H9 (cell line): ENCODE results near the gene NOXRED1. TPM values are rescaled to one million over a fixed set of nuclear protein-coding genes. Genes with fewer than 3 reads are reported as not detected.

Experiments
- DNase-seq: peaks from one replicate; pipeline ENCODE4 v3.0.0-alpha.2; 2017
- H2AFZ ChIP-seq: one replicate; pipeline ENCODE4 v1.6.1; 2013; ENCODE audit warnings: mild to moderate bottlenecking, low read length, control low read depth, moderate library complexity
- H2AK5ac ChIP-seq: 2 replicates; pipeline ENCODE4 v1.6.1; 2013; ENCODE audit warnings: low read length, control low read depth, mixed read lengths; ENCODE audit not compliant: insufficient read length
- H2BK120ac ChIP-seq: one replicate; pipeline ENCODE4 v1.6.1; 2013; ENCODE audit warnings: low read depth, mild to moderate bottlenecking, low read length, control low read depth, inconsistent platforms; ENCODE audit not compliant: poor library complexity, severe bottlenecking
- H2BK12ac ChIP-seq: 2 replicates; pipeline ENCODE4 v1.6.1; 2013; ENCODE audit warnings: low read length, control low read depth, mixed read lengths, low read depth; ENCODE audit not compliant: insufficient read length
- H2BK15ac ChIP-seq: 2 replicates; pipeline ENCODE4 v1.6.1; 2013; ENCODE audit warnings: low read depth, low read length, control low read depth
- H2BK20ac ChIP-seq: one replicate; pipeline ENCODE4 v1.6.1; 2013; ENCODE audit warnings: low read depth, mild to moderate bottlenecking, low read length, control low read depth, inconsistent platforms; ENCODE audit not compliant: poor library complexity, severe bottlenecking
- H2BK5ac ChIP-seq: 2 replicates; pipeline ENCODE4 v1.6.1; 2013; ENCODE audit warnings: low read length, control low read depth, mixed read lengths; ENCODE audit not compliant: insufficient read length
- H3K14ac ChIP-seq: 2 replicates; pipeline ENCODE4 v1.6.1; 2013; ENCODE audit warnings: low read length, control low read depth; ENCODE audit not compliant: insufficient read depth
- H3K18ac ChIP-seq: 2 replicates; pipeline ENCODE4 v1.6.1; 2013; ENCODE audit warnings: low read depth, mild to moderate bottlenecking, mixed read lengths, low read length, control low read depth; ENCODE audit not compliant: insufficient read length
- H3K23ac ChIP-seq: 2 replicates; pipeline ENCODE4 v1.6.1; 2013; ENCODE audit warnings: low read length, control low read depth, mixed read lengths, low read depth; ENCODE audit not compliant: insufficient read length
- H3K23me2 ChIP-seq: 2 replicates; pipeline ENCODE4 v1.6.1; 2013; ENCODE audit warnings: low read depth, mild to moderate bottlenecking, mixed read lengths, low read length, control low read depth; ENCODE audit not compliant: insufficient read length, poor library complexity, severe bottlenecking
- H3K27ac ChIP-seq: 2 replicates; pipeline ENCODE4 v1.5.1; 2013; ENCODE audit warnings: low read length, control low read depth, mixed read lengths, low read depth; ENCODE audit not compliant: insufficient read length
- H3K27me3 ChIP-seq: 2 replicates; pipeline ENCODE4 v1.6.1; 2013; ENCODE audit warnings: low read length, control low read depth, inconsistent platforms; ENCODE audit not compliant: insufficient read depth
- H3K4ac ChIP-seq: 2 replicates; pipeline ENCODE4 v1.6.1; 2013; ENCODE audit warnings: low read depth, mild to moderate bottlenecking, control low read depth, inconsistent platforms, low read length, moderate library complexity
- H3K4me1 ChIP-seq: 2 replicates; pipeline ENCODE4 v1.6.1; 2013; ENCODE audit warnings: low read length, control low read depth, inconsistent platforms; ENCODE audit not compliant: insufficient read depth
- H3K4me2 ChIP-seq: 2 replicates; pipeline ENCODE4 v1.6.1; 2013; ENCODE audit warnings: low read length, control low read depth, mixed read lengths; ENCODE audit not compliant: insufficient read length, insufficient read depth
- H3K56ac ChIP-seq: 2 replicates; pipeline ENCODE4 v1.6.1; 2013; ENCODE audit warnings: low read depth, mild to moderate bottlenecking, mixed read lengths, low read length, control low read depth; ENCODE audit not compliant: insufficient read length
- H3K79me1 ChIP-seq: 2 replicates; pipeline ENCODE4 v1.6.1; 2013; ENCODE audit warnings: low read depth, mild to moderate bottlenecking, moderate library complexity, low read length, control low read depth, inconsistent platforms; ENCODE audit not compliant: insufficient read depth, poor library complexity, severe bottlenecking
- H3K79me2 ChIP-seq: 2 replicates; pipeline ENCODE4 v1.6.1; 2013; ENCODE audit warnings: low read length, control low read depth, inconsistent platforms; ENCODE audit not compliant: insufficient read depth
- H3K9ac ChIP-seq: 2 replicates; pipeline ENCODE4 v1.6.1; 2013; ENCODE audit warnings: low read length, control low read depth, mixed read lengths; ENCODE audit not compliant: insufficient read length; ENCODE audit errors: extremely low read depth
- H3K9me3 ChIP-seq: one replicate; pipeline ENCODE4 v1.6.1; 2013; ENCODE audit warnings: low read depth, low read length, inconsistent platforms; ENCODE audit not compliant: control insufficient read depth
- H3T11ph ChIP-seq: one replicate; pipeline ENCODE4 v1.6.1; 2013; ENCODE audit warnings: mild to moderate bottlenecking, low read length, control low read depth, inconsistent platforms
- H4K20me1 ChIP-seq: one replicate; pipeline ENCODE4 v1.6.1; 2013; ENCODE audit not compliant: control insufficient read depth, insufficient read length, insufficient read depth
- H4K5ac ChIP-seq: 2 replicates; pipeline ENCODE4 v1.6.1; 2013; ENCODE audit warnings: low read depth, mild to moderate bottlenecking, mixed read lengths, low read length, control low read depth; ENCODE audit not compliant: insufficient read length
- H4K8ac ChIP-seq: replicated peaks from 2 replicates; pipeline ENCODE4 v1.6.1; 2013; ENCODE audit warnings: low read length, control low read depth, mixed read lengths, low read depth; ENCODE audit not compliant: insufficient read length
- H4K91ac ChIP-seq: 2 replicates; pipeline ENCODE4 v1.6.1; 2013; ENCODE audit warnings: low read depth, mild to moderate bottlenecking, moderate library complexity, mixed read lengths, low read length, control low read depth; ENCODE audit not compliant: insufficient read length
- H3K27ac Mint-ChIP-seq, 3 experiments: 2 replicates in 2 of 3; 3 replicates in 1 of 3; pipeline ENCODE4 v1.8.0; 2020 to 2021; ENCODE audit warnings: mixed read lengths in 3 of 3, mild to moderate bottlenecking in 1 of 3, moderate library complexity in 1 of 3
- H3K27me3 Mint-ChIP-seq: 2 replicates; pipeline ENCODE4 v1.8.0; 2021; ENCODE audit warnings: low read depth, mild to moderate bottlenecking, moderate library complexity, mixed read lengths
- H3K36me3 Mint-ChIP-seq, 3 experiments: 2 replicates in 2 of 3; 3 replicates in 1 of 3; pipeline ENCODE4 v1.8.0; 2020 to 2021; ENCODE audit warnings: low read depth in 3 of 3, mixed read lengths in 3 of 3; ENCODE audit not compliant: insufficient read depth in 1 of 3
- H3K4me1 Mint-ChIP-seq, 2 experiments: 2 replicates each; pipeline ENCODE4 v1.8.0; 2020; ENCODE audit warnings: mixed read lengths in 2 of 2
- H3K4me3 Mint-ChIP-seq, 2 experiments: 2 replicates in 1 of 2; 3 replicates in 1 of 2; pipeline ENCODE4 v1.8.0; 2020 to 2021; ENCODE audit warnings: mild to moderate bottlenecking in 2 of 2, mixed read lengths in 2 of 2, moderate library complexity in 1 of 2
- H3K9me3 Mint-ChIP-seq, 2 experiments: 2 replicates in 1 of 2; 3 replicates in 1 of 2; pipeline ENCODE4 v1.8.0; 2020; ENCODE audit warnings: mild to moderate bottlenecking in 2 of 2, mixed read lengths in 2 of 2, moderate library complexity in 1 of 2
- CTCF ChIP-seq: fragments of 200-600 bp; sonication (generic); conservative IDR thresholded peaks from 3 replicates; pipeline ENCODE4 v1.8.0; 2021; ENCODE audit warnings: antibody characterized with exemption, mild to moderate bottlenecking
- WGBS: extraction: QIAGEN DNeasy Blood & Tissue Kit; methylation state at CpG from one replicate; pipeline ENCODE4 v1.1.7; 2013; ENCODE audit warnings: missing lambda C conversion rate, low lambda C conversion rate, mixed read lengths; ENCODE audit not compliant: insufficient read length; ENCODE audit errors: extremely low coverage; 5-methylcytosine and 5-hydroxymethylcytosine counted together
- total RNA-seq: library from RNA; stranded (reverse); gene quantifications from 2 replicates; pipeline ENCODE4 v1.2.1, GENCODE V29; 2021

The NOXRED1 gene
- total RNA-seq, 1 experiment from 2014 or later: not detected

- no peak overlapping the region for H3K9ac ChIP-seq
- no peak overlapping the region for H2AK5ac ChIP-seq
- H3K23ac ChIP-seq: no peak overlapping the region
- H3K18ac ChIP-seq: no peak overlapping the region
- peaks cover 0 to 4% of the 10 kb centered on the region in 2 experiments; a peak in 1 of 4 replicates for H3K4me1 Mint-ChIP-seq
- no peaks in the 10 kb centered on the region for H3K9me3 ChIP-seq
- H2BK12ac ChIP-seq: no peak overlapping the region
- H3K27ac ChIP-seq: no peak overlapping the region
- no peaks in the 10 kb centered on the region for H3K79me2 ChIP-seq
- H3K56ac ChIP-seq: no peak overlapping the region
- H3K27me3 Mint-ChIP-seq: no peaks in the 10 kb centered on the region
- no peak overlapping the region for H3K27ac Mint-ChIP-seq
- no peak overlapping the region for H3K14ac ChIP-seq
- WGBS: no CpG with 5 or more reads among the region's 2 CpGs
- H4K20me1 ChIP-seq: no peaks in the 10 kb centered on the region
- no peak overlapping the region for H2AFZ ChIP-seq
- no peaks in the 10 kb centered on the region for H3K9me3 Mint-ChIP-seq
- no peaks in the 10 kb centered on the region for H3K36me3 Mint-ChIP-seq
- no peak overlapping the region for H2BK120ac ChIP-seq
- H4K8ac ChIP-seq: no peak overlapping the region
- no peak overlapping the region for H3K4me3 Mint-ChIP-seq
- H4K5ac ChIP-seq: no peak overlapping the region
- H2BK5ac ChIP-seq: no peak overlapping the region
- H3K27me3 ChIP-seq: no peaks in the 10 kb centered on the region
- DNase-seq: no peak
- H2BK15ac ChIP-seq: no peak overlapping the region
- TF ChIP-seq CTCF: no peak
- H4K91ac ChIP-seq: no peak overlapping the region
- H3K4me2 ChIP-seq: no peak overlapping the region
- no peaks in the 10 kb centered on the region for H3K23me2 ChIP-seq
- no peak overlapping the region for H2BK20ac ChIP-seq
- H3K4me1 ChIP-seq: no peaks in the 10 kb centered on the region
- no peak overlapping the region for H3T11ph ChIP-seq
- no peaks in the 10 kb centered on the region for H3K79me1 ChIP-seq
- H3K4ac ChIP-seq: no peak overlapping the region
Measured at GRCh38 chr14:77407158-77407557, 16.2 kb downstream of the NOXRED1 start.
